Neural progenitor cell (in vitro differentiated cells): Measurements from ENCODE around the gene PDLIM4.

ENCODE experiments used
- EZH2 ChIP-seq: fragments of 200-600 bp; sonication (generic); IDR thresholded peaks from 2 replicates; pipeline ENCODE4 v1.6.1; 2017; ENCODE audit warnings: antibody characterized with exemption, mild to moderate bottlenecking, moderate library complexity
- EZH2phosphoT487 ChIP-seq: fragments of 200-600 bp; sonication (generic); IDR thresholded peaks from 2 replicates; pipeline ENCODE4 v1.6.1; 2017; ENCODE audit warnings: antibody characterized with exemption
- TF ChIP-seq, protein P1 (sequence below): fragments of 200-600 bp; sonication (generic); IDR thresholded peaks from 2 replicates; pipeline ENCODE4 v1.5.1; 2017; ENCODE audit warnings: antibody characterized with exemption, mild to moderate bottlenecking

GRCh38 chr5:132213666-132214065 lies 43.8 kb upstream of the PDLIM4 start:
- TF ChIP-seq, protein P1, sequence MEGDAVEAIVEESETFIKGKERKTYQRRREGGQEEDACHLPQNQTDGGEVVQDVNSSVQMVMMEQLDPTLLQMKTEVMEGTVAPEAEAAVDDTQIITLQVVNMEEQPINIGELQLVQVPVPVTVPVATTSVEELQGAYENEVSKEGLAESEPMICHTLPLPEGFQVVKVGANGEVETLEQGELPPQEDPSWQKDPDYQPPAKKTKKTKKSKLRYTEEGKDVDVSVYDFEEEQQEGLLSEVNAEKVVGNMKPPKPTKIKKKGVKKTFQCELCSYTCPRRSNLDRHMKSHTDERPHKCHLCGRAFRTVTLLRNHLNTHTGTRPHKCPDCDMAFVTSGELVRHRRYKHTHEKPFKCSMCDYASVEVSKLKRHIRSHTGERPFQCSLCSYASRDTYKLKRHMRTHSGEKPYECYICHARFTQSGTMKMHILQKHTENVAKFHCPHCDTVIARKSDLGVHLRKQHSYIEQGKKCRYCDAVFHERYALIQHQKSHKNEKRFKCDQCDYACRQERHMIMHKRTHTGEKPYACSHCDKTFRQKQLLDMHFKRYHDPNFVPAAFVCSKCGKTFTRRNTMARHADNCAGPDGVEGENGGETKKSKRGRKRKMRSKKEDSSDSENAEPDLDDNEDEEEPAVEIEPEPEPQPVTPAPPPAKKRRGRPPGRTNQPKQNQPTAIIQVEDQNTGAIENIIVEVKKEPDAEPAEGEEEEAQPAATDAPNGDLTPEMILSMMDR, result no peak
- TF ChIP-seq EZH2phosphoT487 (no peak), EZH2 (no peak)
